B cell (primary cell): ENCODE results near the gene ZBTB46.

Source experiments
- EZH2 ChIP-seq: IDR thresholded peaks from 2 replicates; pipeline ENCODE4 v1.6.1; 2012; ENCODE audit warnings: borderline replicate concordance, low read depth, mild to moderate bottlenecking, moderate library complexity, low read length; ENCODE audit not compliant: insufficient read depth, poor library complexity, severe bottlenecking
- TF ChIP-seq, protein P1 (sequence below): fragments of 200-600 bp; IDR thresholded peaks from one replicate; pipeline ENCODE4 v1.8.0; 2022; ENCODE audit warnings: antibody characterized with exemption, mild to moderate bottlenecking

DNA sequence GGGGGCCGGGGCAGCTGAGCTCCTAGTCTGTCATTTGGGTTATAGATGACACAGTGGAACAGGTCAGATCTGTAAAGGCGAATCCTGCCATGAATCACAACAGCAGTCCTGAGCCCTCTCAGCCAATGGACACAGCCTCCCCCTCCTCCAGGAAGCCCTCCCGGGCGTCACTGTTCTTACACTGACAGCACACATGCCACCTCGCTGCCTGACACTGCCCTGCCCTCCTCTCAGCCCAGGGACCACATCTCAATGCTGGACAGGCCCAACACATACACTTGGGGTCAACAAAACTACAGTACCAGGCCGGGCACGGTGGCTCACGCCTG is 26.8 kb downstream of the ZBTB46 start:
- no peak for TF ChIP-seq EZH2
- TF ChIP-seq, protein P1, sequence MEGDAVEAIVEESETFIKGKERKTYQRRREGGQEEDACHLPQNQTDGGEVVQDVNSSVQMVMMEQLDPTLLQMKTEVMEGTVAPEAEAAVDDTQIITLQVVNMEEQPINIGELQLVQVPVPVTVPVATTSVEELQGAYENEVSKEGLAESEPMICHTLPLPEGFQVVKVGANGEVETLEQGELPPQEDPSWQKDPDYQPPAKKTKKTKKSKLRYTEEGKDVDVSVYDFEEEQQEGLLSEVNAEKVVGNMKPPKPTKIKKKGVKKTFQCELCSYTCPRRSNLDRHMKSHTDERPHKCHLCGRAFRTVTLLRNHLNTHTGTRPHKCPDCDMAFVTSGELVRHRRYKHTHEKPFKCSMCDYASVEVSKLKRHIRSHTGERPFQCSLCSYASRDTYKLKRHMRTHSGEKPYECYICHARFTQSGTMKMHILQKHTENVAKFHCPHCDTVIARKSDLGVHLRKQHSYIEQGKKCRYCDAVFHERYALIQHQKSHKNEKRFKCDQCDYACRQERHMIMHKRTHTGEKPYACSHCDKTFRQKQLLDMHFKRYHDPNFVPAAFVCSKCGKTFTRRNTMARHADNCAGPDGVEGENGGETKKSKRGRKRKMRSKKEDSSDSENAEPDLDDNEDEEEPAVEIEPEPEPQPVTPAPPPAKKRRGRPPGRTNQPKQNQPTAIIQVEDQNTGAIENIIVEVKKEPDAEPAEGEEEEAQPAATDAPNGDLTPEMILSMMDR, result no peak
